ENCODE measurements around the gene MIPEP.
"Not testable (repeated sequence)": the region's sequence is repeated elsewhere in the genome, so short reads cannot be mapped to it uniquely, and the experiment has no call there.

The MIPEP gene

GRCh38 chr13:23884361-23884760 is 4.8 kb downstream of the MIPEP start:
- DNase-seq = not testable (repeated sequence)

DNA sequence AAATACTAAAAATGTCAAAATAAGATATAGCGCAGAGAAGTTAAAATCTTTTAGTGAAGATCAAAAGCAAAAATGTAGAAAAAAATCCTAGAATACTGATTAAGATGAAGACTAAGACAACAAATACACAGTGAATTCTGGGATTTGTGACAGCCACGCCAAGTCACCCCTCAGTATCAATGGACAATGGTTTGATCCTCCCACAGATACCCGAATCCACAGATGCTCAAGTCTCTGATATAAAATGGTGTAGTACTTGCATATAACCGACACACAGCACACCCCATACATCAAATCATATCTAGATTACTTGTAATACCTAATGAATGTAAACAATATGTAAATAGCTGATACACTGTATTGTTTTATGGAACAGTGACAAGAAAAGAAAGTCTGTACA is 5.9 kb downstream of the MIPEP start:
- no peak for DNase-seq

GRCh38 chr13:23881402-23881800 is 7.8 kb downstream of the MIPEP start:
- not testable (repeated sequence) for DNase-seq

DNA sequence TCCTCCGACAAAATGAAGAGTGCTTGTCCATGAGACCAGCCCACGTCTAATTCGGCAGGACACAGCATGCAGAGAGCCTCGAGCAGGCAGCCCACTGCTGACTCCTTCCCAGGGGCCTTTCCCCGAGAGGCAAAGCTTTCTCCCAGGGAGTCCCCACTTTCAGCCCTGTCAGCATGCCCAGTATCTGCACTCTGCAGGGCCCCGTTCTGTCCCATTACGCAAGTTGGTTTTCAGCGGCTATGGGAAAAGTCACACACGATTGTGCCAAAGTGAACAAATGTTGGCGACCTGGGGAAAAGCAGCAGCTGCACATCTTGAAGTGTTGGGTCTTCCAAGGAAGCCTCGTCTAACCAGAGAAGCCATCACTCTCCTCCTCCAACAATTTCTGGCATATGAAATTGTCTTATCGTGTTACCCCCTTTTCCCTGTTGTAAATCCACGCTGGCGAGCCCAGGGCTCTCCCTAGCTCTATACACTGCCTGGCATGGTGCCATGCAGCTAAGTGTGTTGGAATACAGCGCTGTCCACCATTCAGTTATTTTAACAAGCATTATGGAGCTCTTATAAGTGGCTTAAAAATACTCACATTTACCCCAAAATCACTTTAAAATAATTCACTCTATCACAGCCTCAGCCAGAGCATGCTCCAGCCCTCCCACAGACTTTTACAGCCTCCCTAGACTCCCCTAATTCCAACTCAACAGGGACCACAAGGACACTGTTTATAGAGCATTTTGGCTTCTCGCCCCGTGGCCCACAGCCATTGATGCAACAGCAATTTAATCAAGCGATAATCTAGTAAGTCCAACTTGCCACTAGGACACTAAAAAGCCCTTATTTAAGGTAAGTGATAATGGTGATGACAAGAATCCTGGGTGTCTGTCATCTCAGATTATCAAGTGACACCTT is 8.5 kb downstream of the MIPEP start:
- DNase-seq = not testable (repeated sequence)

DNA sequence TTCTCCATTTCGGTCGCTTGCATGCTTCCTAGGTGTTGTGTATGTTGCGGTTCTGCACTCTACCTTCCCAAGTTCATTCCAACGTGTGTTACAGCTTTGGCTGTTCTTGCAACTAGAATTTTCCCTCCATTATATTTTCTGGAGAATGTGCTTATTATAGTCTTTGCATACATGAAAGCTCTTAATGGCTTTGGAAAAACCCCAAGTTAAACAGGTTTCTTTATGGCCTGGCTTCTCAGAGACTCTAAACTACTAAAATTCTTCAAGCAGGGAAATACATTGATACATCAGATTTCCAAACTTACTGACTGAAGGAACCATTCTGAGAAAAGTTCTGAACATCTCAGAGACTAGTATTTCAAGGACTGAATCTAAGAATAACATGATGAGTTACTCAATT is 11.9 kb downstream of the MIPEP start:
- DNase-seq = no peak

GRCh38 chr13:23876265-23876664 is 12.9 kb downstream of the MIPEP start:
- DNase-seq = peak; percentile 1

- DNase-seq = peak; percentile 26
Observed at GRCh38 chr13:23871616-23872220, 17.5 kb downstream of the MIPEP start.

GRCh38 chr13:23870356-23871140 is 18.7 kb downstream of the MIPEP start:
- DNase-seq = no peak

DNA sequence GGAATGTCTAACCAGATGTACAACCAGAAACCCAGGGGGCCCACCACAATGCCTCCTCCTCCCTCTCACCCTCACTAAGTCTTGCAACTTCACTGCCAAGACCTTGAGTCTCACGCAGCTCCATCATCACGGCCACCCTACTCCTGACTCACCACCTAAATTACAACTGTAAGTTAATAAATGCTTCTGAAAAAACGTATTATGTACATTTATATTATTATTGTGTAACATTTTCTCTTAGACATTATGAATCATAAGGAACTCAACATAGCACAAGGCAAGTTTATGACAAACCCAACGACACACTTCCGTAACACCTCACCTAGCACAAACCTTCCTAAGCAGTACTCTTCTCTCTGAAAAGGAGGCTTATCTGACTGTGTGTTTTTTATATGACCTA is 20.7 kb downstream of the MIPEP start:
- no peak for DNase-seq

DNA sequence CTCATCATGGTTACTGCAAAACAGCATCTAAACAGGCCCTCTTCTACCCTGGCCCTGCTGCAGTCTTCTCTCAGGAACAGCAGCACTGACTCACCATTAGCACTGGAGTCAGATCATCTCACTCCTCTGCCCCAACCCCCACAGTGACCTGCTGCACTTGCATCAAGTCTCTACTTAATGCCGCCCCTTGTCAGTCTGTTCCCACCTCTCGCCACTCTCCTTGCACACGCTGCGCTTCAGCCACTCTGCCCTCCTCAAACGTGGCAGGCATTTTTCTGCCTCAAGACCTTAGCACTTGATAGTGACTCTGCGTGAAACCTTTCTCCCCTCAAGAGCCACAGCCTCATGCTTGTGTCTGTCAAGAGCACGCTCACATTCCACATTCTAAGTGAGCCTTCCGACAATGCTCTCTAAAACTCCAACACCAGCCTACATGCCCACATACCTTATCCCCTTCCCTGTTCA is 22.1 kb downstream of the MIPEP start:
- no peak for DNase-seq

GRCh38 chr13:23866420-23867026 is 22.7 kb downstream of the MIPEP start:
- no peak for DNase-seq

DNA sequence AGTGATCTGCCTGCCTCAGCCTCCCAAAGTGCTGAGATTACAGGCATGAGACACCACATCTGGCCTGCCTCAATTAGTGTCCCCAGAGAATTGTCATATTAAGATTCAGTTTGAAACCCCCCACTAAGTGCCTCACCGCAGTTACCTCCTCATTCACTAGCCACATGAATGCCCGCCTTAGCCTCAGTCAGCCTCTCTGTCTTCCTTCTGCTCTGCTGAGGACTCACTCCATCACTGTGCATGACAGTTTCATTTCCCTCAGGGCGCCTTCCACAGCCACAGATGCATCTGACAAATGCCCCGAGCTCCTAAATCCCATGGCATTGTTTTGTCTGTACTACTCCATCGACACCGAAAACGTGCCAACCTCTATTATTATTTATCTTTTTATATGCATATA is 23.3 kb downstream of the MIPEP start:
- DNase-seq = no peak

DNA sequence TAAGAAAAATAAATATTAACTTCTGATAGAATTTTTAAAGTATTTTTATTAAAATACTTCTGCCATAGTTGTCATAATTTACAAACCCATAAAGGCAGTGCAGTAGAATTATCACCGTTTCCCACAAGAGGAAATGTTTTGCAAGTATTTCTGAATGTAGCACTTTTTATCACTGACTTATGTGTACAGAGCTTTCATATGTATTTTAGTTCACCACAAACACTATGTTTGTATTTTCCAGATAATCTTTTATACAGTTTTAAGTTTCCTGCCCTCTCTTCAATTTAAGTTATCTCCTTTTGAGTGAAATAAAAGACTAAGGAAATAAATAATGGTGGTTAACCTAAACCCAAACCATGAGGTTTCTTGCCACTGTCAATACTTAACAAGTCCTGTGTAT is 24.2 kb downstream of the MIPEP start:
- DNase-seq = no peak

GRCh38 chr13:23861310-23861709 is 27.9 kb downstream of the MIPEP start:
- no peak for DNase-seq

DNA sequence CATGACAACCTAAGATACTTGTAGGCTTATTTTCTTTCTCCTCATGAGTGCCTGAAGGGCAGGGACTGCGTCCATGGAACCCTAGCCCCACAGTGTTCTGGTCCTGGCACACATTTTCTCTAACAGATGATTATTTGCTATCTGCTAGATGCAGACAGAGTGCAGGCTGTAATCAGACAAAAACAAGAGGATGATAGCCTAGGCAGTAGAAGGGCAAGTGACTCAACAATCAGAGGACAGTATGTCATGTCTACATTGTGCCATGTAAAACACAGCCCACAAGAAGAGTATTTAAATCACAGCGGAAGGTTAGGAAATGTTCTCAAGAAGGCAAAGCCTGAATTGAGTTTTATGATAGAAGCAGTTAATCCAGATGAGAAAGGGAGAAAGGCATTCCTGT is 29.3 kb downstream of the MIPEP start:
- no peak for DNase-seq

- no peak for DNase-seq
Observed at GRCh38 chr13:23859455-23859854, 29.7 kb downstream of the MIPEP start.

GRCh38 chr13:23858546-23858945 is 30.7 kb downstream of the MIPEP start:
- no peak for DNase-seq

- DNase-seq = no peak
Observed at GRCh38 chr13:23856008-23856750, 33.0 kb downstream of the MIPEP start.

DNA sequence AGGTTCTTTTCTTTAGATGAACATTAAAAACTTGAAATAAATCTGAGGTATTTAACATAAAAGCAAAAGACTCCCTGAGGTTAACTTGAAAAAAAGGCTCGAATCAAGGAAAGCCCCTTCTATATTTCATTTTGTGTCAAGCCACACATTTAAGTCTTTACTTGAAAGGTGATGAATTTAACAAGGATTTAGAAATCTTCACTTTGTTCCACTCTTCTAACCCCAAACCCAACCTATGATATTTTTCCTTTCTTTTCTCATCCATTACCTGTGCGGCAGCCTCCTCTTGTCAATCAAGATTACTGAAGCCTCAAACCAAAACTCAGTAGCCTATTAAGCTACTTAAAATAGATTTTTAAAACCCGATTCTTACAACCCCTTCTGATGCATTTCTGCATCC is 33.8 kb downstream of the MIPEP start:
- DNase-seq = no peak

DNA sequence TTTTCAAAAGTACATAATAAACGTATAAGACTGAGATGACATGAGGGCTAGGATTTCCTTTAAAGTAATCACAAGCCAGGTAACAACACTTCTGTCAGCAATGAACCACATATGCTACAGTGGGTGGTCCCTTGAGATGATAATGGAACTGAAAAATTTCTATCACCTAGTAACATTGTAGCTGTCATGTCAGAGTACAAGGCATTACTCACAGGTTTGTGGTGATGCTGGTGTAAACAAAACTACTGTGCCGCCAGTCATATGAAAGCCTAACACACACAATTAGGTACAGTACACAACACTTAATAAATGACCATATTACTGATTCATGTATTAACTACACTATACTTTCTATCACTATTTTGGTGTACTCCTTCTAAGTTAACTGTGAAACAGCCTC is 36.8 kb downstream of the MIPEP start:
- DNase-seq = no peak

GRCh38 chr13:23851106-23851505 is 38.1 kb downstream of the MIPEP start:
- DNase-seq = no peak

DNA sequence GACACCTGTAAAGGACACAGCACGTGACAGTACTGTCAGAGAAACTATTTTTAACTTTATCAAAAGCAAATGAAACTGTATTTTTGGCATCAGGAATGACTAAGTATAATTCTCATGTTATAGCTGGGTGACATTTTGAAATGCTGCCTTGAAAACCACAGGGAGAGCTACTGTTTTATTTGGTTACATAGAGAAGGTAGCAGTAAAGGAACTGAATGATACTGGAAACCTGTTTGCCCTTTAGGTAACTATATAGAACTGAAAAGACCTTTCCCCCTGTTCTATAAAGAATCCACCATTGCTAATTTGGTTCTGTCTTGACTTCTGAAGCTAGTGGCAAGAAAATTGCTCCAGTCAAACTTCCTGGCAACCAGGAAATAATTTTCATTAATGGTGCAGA is 39.1 kb downstream of the MIPEP start:
- DNase-seq = no peak

All from NCI-H510A treated with DMSO at 0.1 percent for 48 hours (cell line).